SK-N-SH (cell line): ENCODE data around the gene MGLL. TPM values are rescaled to one million over a fixed set of nuclear protein-coding genes. Genes with fewer than 3 reads are reported as not detected.

Experiments used
- CTCF ChIA-PET: fragments of 300-600, 350-600 bp; formaldehyde crosslinking; extraction: SDS; loops from one replicate; lab custom pipeline; 2021; lab: Yijun Ruan, JAX
- POLR2A ChIA-PET: fragments of 350-600 bp; sonication (Branson Sonifier 250); formaldehyde crosslinking; extraction: SDS; loops from one replicate; lab custom pipeline; 2020; ENCODE audit warnings: antibody characterized with exemption, inconsistent platforms; lab: Yijun Ruan, JAX
- DNase-seq: peaks from one replicate; pipeline ENCODE4 v3.0.0; 2012
- H2AFZ ChIP-seq: fragments of 200-600 bp; sonication (generic); 2 replicates; pipeline ENCODE4 v1.8.1; 2016; ENCODE audit warnings: antibody characterized with exemption, mild to moderate bottlenecking, low read depth
- H3F3A ChIP-seq: fragments of 200-600 bp; sonication (generic); replicated peaks from 2 replicates; pipeline ENCODE3; 2016; ENCODE audit warnings: antibody characterized with exemption, mild to moderate bottlenecking; ENCODE audit not compliant: insufficient read depth
- H3K27ac ChIP-seq, 2 experiments: fragments of 200-500 bp in 1 of 2; fragments of 200-600 bp in 1 of 2; sonication (Bioruptor generic) in 1 of 2; sonication (generic), shearing (Covaris generic) in 1 of 2; 2 replicates each; pipeline versions ENCODE4 v1.5.1 to v1.6.1; 2014 to 2016; ENCODE audit warnings: low read depth in 2 of 2, inconsistent platforms in 1 of 2, low read length in 1 of 2, mild to moderate bottlenecking in 1 of 2, mixed read lengths in 1 of 2
- H3K27me3 ChIP-seq: fragments of 200-600 bp; sonication (generic), shearing (Covaris generic); 2 replicates; pipeline ENCODE4 v1.6.1; 2016; ENCODE audit warnings: mixed run types; ENCODE audit not compliant: insufficient read depth
- H3K36me3 ChIP-seq, 2 experiments: fragments of 200-500 bp in 1 of 2; fragments of 200-600 bp in 1 of 2; sonication (Bioruptor generic) in 1 of 2; sonication (generic) in 1 of 2; replicated peaks in 1 of 2; 2 replicates each; pipeline versions ENCODE3 to v1.5.1; 2014 to 2016; ENCODE audit warnings: low read length in 1 of 2, mild to moderate bottlenecking in 1 of 2; ENCODE audit not compliant: insufficient read depth in 2 of 2, control insufficient read depth in 1 of 2
- H3K4me1 ChIP-seq, 2 experiments: fragments of 200-500 bp in 1 of 2; fragments of 200-600 bp in 1 of 2; sonication (Bioruptor generic) in 1 of 2; sonication (generic), shearing (Covaris generic) in 1 of 2; 2 replicates each; pipeline versions ENCODE4 v1.5.1 to v1.6.1; 2014 to 2016; ENCODE audit warnings: low read depth in 1 of 2, low read length in 1 of 2, mixed run types in 1 of 2; ENCODE audit not compliant: insufficient read depth in 2 of 2, control insufficient read depth in 1 of 2
- H3K4me2 ChIP-seq: fragments of 200-600 bp; sonication (generic), shearing (Covaris generic); 2 replicates; pipeline ENCODE4 v1.6.1; 2017; ENCODE audit warnings: mixed run types
- H3K4me3 ChIP-seq, 2 experiments: fragments of 200-500 bp in 1 of 2; fragments of 200-600 bp in 1 of 2; sonication (Bioruptor generic) in 1 of 2; sonication (generic), shearing (Covaris generic) in 1 of 2; 2 replicates each; pipeline versions ENCODE4 v1.5.1 to v1.8.1; 2014 to 2016; ENCODE audit warnings: low read depth in 2 of 2, inconsistent platforms in 1 of 2, low read length in 1 of 2, mild to moderate bottlenecking in 1 of 2, mixed read lengths in 1 of 2, moderate library complexity in 1 of 2
- H3K79me2 ChIP-seq: fragments of 200-600 bp; sonication (generic); 2 replicates; pipeline ENCODE4 v1.8.1; 2017; ENCODE audit warnings: mild to moderate bottlenecking; ENCODE audit not compliant: insufficient read depth
- H3K9ac ChIP-seq: fragments of 200-600 bp; sonication (generic); 2 replicates; pipeline ENCODE4 v1.6.1; 2017; ENCODE audit warnings: mixed run types
- H3K9me2 ChIP-seq: fragments of 200-600 bp; sonication (generic); 2 replicates; pipeline ENCODE4 v1.6.1; 2017; ENCODE audit warnings: mixed run types
- H3K9me3 ChIP-seq: fragments of 200-600 bp; sonication (generic); 2 replicates; pipeline ENCODE4 v1.6.1; 2017; ENCODE audit warnings: mixed run types, mild to moderate bottlenecking, moderate library complexity
- H4K20me1 ChIP-seq: fragments of 200-600 bp; sonication (generic); 2 replicates; pipeline ENCODE4 v1.6.1; 2017; ENCODE audit warnings: mild to moderate bottlenecking, mixed run types; ENCODE audit not compliant: insufficient read depth
- CHD2 ChIP-seq: fragments of 150-350 bp; IDR thresholded peaks from 2 replicates; pipeline ENCODE4 v1.6.1; 2018; ENCODE audit warnings: low read length; ENCODE audit not compliant: partially characterized antibody
- EP300 ChIP-seq, 2 experiments: IDR thresholded peaks; 2 replicates each; pipeline versions ENCODE4 v1.4.0 to v1.6.1; 2012; ENCODE audit warnings: borderline replicate concordance in 1 of 2, low read depth in 1 of 2, low read length in 1 of 2
- EZH2phosphoT487 ChIP-seq: fragments of 200-600 bp; sonication (generic); IDR thresholded peaks from 2 replicates; pipeline ENCODE4 v1.6.1; 2017; ENCODE audit warnings: low read depth, mixed run types, mild to moderate bottlenecking, antibody characterized with exemption, moderate library complexity, borderline replicate concordance
- MEF2A ChIP-seq: IDR thresholded peaks from 2 replicates; pipeline ENCODE4 v1.4.0; 2012; ENCODE audit warnings: low read depth, borderline replicate concordance
- NRF1 ChIP-seq: IDR thresholded peaks from 2 replicates; pipeline ENCODE4 v1.6.1; 2012; ENCODE audit warnings: low read depth, mild to moderate bottlenecking, low read length
- RAD21 ChIP-seq: IDR thresholded peaks from 2 replicates; pipeline ENCODE4 v1.6.1; 2012; ENCODE audit warnings: mild to moderate bottlenecking, low read length
- RXRA ChIP-seq: IDR thresholded peaks from 2 replicates; pipeline ENCODE4 v1.4.0; 2012; ENCODE audit warnings: low read depth, mild to moderate bottlenecking, borderline replicate concordance
- SMC3 ChIP-seq: IDR thresholded peaks from 2 replicates; pipeline ENCODE4 v1.6.1; 2012; ENCODE audit warnings: low read depth, low read length, improper control_type of control experiment
- TAF1 ChIP-seq: IDR thresholded peaks from 2 replicates; pipeline ENCODE4 v1.6.1; 2012; ENCODE audit warnings: low read depth, mild to moderate bottlenecking, low read length, moderate library complexity, borderline replicate concordance
- YY1 ChIP-seq: IDR thresholded peaks from 2 replicates; pipeline ENCODE4 v1.4.0; 2012; ENCODE audit warnings: low read depth, mild to moderate bottlenecking
- whole genome bisulfite sequencing: methylation state at CpG from one replicate; pipeline ENCODE4 v1.1.6; 2017; ENCODE audit warnings: low lambda C conversion rate; 5-methylcytosine and 5-hydroxymethylcytosine counted together
- polyA plus RNA-seq, 3 experiments: library from polyadenylated mRNA; depleted of rRNA; stranded (reverse); fragments of >200 nt; gene quantifications; 2 replicates each; pipeline ENCODE4 v1.2.3, GENCODE V29; 2012
- TF ChIP-seq, protein P1 (sequence below): IDR thresholded peaks from 2 replicates; pipeline ENCODE4 v1.6.1; 2012; ENCODE audit warnings: mild to moderate bottlenecking, low read depth, low read length, moderate library complexity
- TF ChIP-seq, protein P2 (sequence below): fragments of 150-350 bp; IDR thresholded peaks from 2 replicates; pipeline ENCODE4 v1.6.1; 2017; ENCODE audit warnings: antibody characterized with exemption, low read length, low read depth, borderline replicate concordance
- TF ChIP-seq, protein P3 (sequence below): fragments of 200-600 bp; sonication (generic); IDR thresholded peaks from 2 replicates; pipeline ENCODE4 v1.6.1; 2017; ENCODE audit warnings: antibody characterized with exemption, mild to moderate bottlenecking, moderate library complexity
- TF ChIP-seq, protein P4 (sequence below): IDR thresholded peaks from 2 replicates; pipeline ENCODE4 v1.4.0; 2012; ENCODE audit warnings: low read depth, borderline replicate concordance

Gene MGLL
- polyA plus RNA-seq, 1 of the 3 experiments (the other 2 are of a cell fraction), result 2.2 TPM

DNA sequence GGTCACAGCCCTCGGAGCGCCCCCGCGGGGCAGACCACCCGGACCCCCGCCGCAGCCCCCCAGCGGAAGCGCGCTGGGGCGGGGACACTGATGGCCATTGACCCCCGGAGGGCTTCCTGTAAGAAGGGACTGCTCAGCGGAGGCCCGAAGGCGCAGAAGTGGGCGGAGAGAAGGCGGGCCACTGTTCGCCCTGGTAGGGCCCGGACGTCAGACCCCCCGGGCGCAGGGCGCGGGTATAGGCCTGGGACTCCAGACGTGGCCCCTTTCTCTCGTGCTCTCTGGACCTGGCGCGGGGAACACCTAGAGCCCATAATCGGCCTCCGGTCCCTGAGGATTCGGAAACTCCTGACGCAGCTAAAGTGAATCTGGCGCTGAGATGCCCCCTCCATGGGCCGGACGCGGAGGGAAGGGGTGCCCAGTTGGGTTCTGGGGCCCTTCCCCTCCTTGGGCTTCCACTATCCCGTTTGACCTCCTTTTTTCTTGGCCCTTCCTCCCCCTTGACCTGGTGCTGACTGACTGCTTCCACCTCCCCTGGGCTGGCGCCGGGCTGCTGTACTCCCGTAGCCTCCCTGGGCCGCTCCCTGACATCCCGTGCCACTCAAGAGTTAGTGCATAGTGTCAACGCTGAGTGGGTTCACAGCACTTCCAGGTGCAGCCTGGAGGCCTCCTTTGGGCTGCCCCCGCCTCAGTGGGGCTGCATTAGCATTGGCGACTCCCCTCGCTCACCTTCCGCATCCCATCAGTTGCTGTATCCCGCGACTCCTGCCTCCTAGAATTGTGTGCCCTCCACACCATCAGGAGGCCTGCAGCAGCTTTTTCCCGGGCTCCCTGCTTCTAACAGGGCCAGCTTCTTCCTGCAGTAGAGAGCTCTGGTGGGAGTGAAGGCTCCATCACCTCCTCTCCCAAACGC, 148.9 kb downstream of the MGLL start:
- POLR2A ChIA-PET, result no interaction called here
- Histone ChIP-seq H3K36me3 (peaks cover 0 to 3% of the 10 kb centered on the region in 2 experiments), H3K4me2 (peak overlapping the region; percentile 98), H4K20me1 (no peaks in the 10 kb centered on the region), H3K9ac (peak overlapping the region; percentile 86), H2AFZ (peak overlapping the region; percentile 86; the same call in 1 of the 2 replicates), H3K9me2 (no peaks in the 10 kb centered on the region), H3K4me1 (peaks cover 6 to 19% of the 10 kb centered on the region in 2 experiments; a peak in 1 of 4 replicates), H3K79me2 (peaks cover 13% of the 10 kb centered on the region), H3F3A (no peaks in the 10 kb centered on the region), H3K9me3 (no peaks in the 10 kb centered on the region), H3K27ac (peak overlapping the region; percentile 51 to 77; a peak in 2 of 4 replicates), H3K27me3 (no peaks in the 10 kb centered on the region), H3K4me3 (peak overlapping the region; percentile 92 to 98)
- peak; percentile 81 for DNase-seq
- 36% methylated on average over 27 of the region's 51 CpGs for WGBS
- TF ChIP-seq NRF1, result no peak
- TF ChIP-seq CHD2, result no peak
- peak; percentile 1; the same call in 1 of the 2 replicates for TF ChIP-seq RAD21
- TF ChIP-seq, protein P1, sequence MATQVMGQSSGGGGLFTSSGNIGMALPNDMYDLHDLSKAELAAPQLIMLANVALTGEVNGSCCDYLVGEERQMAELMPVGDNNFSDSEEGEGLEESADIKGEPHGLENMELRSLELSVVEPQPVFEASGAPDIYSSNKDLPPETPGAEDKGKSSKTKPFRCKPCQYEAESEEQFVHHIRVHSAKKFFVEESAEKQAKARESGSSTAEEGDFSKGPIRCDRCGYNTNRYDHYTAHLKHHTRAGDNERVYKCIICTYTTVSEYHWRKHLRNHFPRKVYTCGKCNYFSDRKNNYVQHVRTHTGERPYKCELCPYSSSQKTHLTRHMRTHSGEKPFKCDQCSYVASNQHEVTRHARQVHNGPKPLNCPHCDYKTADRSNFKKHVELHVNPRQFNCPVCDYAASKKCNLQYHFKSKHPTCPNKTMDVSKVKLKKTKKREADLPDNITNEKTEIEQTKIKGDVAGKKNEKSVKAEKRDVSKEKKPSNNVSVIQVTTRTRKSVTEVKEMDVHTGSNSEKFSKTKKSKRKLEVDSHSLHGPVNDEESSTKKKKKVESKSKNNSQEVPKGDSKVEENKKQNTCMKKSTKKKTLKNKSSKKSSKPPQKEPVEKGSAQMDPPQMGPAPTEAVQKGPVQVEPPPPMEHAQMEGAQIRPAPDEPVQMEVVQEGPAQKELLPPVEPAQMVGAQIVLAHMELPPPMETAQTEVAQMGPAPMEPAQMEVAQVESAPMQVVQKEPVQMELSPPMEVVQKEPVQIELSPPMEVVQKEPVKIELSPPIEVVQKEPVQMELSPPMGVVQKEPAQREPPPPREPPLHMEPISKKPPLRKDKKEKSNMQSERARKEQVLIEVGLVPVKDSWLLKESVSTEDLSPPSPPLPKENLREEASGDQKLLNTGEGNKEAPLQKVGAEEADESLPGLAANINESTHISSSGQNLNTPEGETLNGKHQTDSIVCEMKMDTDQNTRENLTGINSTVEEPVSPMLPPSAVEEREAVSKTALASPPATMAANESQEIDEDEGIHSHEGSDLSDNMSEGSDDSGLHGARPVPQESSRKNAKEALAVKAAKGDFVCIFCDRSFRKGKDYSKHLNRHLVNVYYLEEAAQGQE, result no peak
- TF ChIP-seq, protein P2, sequence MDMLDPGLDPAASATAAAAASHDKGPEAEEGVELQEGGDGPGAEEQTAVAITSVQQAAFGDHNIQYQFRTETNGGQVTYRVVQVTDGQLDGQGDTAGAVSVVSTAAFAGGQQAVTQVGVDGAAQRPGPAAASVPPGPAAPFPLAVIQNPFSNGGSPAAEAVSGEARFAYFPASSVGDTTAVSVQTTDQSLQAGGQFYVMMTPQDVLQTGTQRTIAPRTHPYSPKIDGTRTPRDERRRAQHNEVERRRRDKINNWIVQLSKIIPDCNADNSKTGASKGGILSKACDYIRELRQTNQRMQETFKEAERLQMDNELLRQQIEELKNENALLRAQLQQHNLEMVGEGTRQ, result no peak
- TF ChIP-seq, protein P3, sequence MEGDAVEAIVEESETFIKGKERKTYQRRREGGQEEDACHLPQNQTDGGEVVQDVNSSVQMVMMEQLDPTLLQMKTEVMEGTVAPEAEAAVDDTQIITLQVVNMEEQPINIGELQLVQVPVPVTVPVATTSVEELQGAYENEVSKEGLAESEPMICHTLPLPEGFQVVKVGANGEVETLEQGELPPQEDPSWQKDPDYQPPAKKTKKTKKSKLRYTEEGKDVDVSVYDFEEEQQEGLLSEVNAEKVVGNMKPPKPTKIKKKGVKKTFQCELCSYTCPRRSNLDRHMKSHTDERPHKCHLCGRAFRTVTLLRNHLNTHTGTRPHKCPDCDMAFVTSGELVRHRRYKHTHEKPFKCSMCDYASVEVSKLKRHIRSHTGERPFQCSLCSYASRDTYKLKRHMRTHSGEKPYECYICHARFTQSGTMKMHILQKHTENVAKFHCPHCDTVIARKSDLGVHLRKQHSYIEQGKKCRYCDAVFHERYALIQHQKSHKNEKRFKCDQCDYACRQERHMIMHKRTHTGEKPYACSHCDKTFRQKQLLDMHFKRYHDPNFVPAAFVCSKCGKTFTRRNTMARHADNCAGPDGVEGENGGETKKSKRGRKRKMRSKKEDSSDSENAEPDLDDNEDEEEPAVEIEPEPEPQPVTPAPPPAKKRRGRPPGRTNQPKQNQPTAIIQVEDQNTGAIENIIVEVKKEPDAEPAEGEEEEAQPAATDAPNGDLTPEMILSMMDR, result 0 out of 2 replicates have a peak, but pooled peaks have one; percentile 7
- TF ChIP-seq EP300 (IDR thresholded peaks at IDR 0.05; ENCODE audit: borderline replicate concordance in 1 of 2, low read depth in 1 of 2, low read length in 1 of 2), result no peak
- no peak for TF ChIP-seq MEF2A
- TF ChIP-seq EZH2phosphoT487, result no peak
- TF ChIP-seq SMC3, result no peak
- TF ChIP-seq TAF1, result no peak
- TF ChIP-seq RXRA, result no peak
- TF ChIP-seq, protein P4, sequence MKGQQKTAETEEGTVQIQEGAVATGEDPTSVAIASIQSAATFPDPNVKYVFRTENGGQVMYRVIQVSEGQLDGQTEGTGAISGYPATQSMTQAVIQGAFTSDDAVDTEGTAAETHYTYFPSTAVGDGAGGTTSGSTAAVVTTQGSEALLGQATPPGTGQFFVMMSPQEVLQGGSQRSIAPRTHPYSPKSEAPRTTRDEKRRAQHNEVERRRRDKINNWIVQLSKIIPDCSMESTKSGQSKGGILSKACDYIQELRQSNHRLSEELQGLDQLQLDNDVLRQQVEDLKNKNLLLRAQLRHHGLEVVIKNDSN, result no peak
- TF ChIP-seq YY1, result no peak
- CTCF ChIA-PET, result interaction anchor here (0.6 to 2.3 kb wide), 5 partner anchors 10 to 824 kb away, joined by 3 to 7 read pairs (median 4); no protein-coding TSS in a partner anchor
